SU-DHL-6 (cell line): ENCODE results near the gene VANGL1.

Experiments used
- H2AFZ ChIP-seq: fragments of 200-600 bp; sonication (generic); 2 replicates; pipeline ENCODE4 v1.6.1; 2014; ENCODE audit warnings: low read depth, mild to moderate bottlenecking, moderate library complexity, mixed read lengths, antibody characterized with exemption, low read length; ENCODE audit not compliant: severe bottlenecking
- H3F3A ChIP-seq: fragments of 200-600 bp; shearing (Covaris generic); 2 replicates; pipeline ENCODE4 v1.6.0; 2016; ENCODE audit warnings: antibody characterized with exemption, mild to moderate bottlenecking; ENCODE audit not compliant: insufficient read depth
- H3K27ac ChIP-seq: fragments of 200-600 bp; sonication (generic); 2 replicates; pipeline ENCODE4 v1.5.1; 2016; ENCODE audit warnings: low read depth, mild to moderate bottlenecking, low read length, moderate library complexity, mixed read lengths
- H3K27me3 ChIP-seq: fragments of 200-600 bp; sonication (generic), shearing (Covaris generic); 2 replicates; pipeline ENCODE4 v1.6.0; 2014; ENCODE audit warnings: mild to moderate bottlenecking, low read length
- H3K36me3 ChIP-seq: fragments of 200-600 bp; sonication (generic); 2 replicates; pipeline ENCODE4 v1.6.1; 2014; ENCODE audit warnings: mild to moderate bottlenecking, low read length, mixed read lengths
- H3K4me2 ChIP-seq: fragments of 300-600, 200-600 bp; shearing (Covaris generic), sonication (generic); 2 replicates; pipeline ENCODE4 v1.6.0; 2014; ENCODE audit warnings: low read length, low read depth, mild to moderate bottlenecking; ENCODE audit not compliant: poor library complexity, severe bottlenecking
- H3K4me3 ChIP-seq: fragments of 200-600 bp; sonication (generic); 2 replicates; pipeline ENCODE4 v1.5.1; 2014; ENCODE audit warnings: antibody characterized with exemption, low read length, mild to moderate bottlenecking, mixed read lengths; ENCODE audit not compliant: insufficient read depth, poor library complexity, severe bottlenecking
- H3K79me2 ChIP-seq: fragments of 200-600 bp; sonication (generic); 2 replicates; pipeline ENCODE4 v1.6.1; 2014; ENCODE audit warnings: mild to moderate bottlenecking, low read length, moderate library complexity; ENCODE audit not compliant: insufficient read depth
- H3K9ac ChIP-seq: fragments of 200-600 bp; sonication (generic); 2 replicates; pipeline ENCODE4 v1.7.0; 2014; ENCODE audit warnings: mild to moderate bottlenecking, low read length
- H3K9me2 ChIP-seq: fragments of 200-600 bp; sonication (generic); replicated peaks from 2 replicates; pipeline ENCODE4 v1.6.1; 2014; ENCODE audit warnings: low read length; ENCODE audit not compliant: insufficient read depth
- H3K9me3 ChIP-seq: fragments of 200-600 bp; sonication (generic); 2 replicates; pipeline ENCODE4 v1.6.1; 2014; ENCODE audit warnings: low read length, mixed read lengths; ENCODE audit not compliant: insufficient read depth
- H4K20me1 ChIP-seq: fragments of 200-600 bp; sonication (generic); 2 replicates; pipeline ENCODE4 v1.6.1; 2014; ENCODE audit warnings: low read depth, mild to moderate bottlenecking, antibody characterized with exemption, low read length, moderate library complexity, mixed read lengths
- EZH2phosphoT487 ChIP-seq: fragments of 200-600 bp; sonication (generic), shearing (Covaris generic); conservative IDR thresholded peaks from 2 replicates; pipeline ENCODE4 v1.6.1; 2018; ENCODE audit warnings: mild to moderate bottlenecking, antibody characterized with exemption, low read length, moderate library complexity, mixed read lengths
- TF ChIP-seq, protein P1 (sequence below): fragments of 200-600 bp; sonication (generic); IDR thresholded peaks from one replicate; pipeline ENCODE4 v1.5.1; 2017; ENCODE audit warnings: antibody characterized with exemption, mild to moderate bottlenecking, low read length, moderate library complexity; ENCODE audit not compliant: insufficient read depth, poor library complexity, severe bottlenecking

The VANGL1 gene

DNA sequence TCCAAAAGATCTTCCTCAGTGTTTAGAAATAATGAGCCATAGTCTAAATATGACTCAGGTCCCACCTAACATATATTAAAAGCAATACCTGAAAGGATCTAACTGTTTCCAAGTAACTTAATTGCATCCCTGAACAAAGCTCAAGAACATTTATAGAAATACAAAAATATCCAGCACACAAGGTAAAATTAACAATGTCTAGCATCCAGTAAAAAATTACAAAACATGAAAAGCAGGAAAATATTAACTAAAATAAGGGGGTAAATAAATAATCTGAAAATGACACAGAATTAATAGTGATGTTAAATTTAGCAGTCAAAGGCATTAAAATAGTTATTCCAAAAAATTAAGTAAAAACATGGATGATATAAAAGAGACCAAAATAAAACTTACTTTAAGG, 21.3 kb upstream of the VANGL1 start:
- Histone ChIP-seq H3F3A (no peaks in the 10 kb centered on the region), H3K4me2 (no peak overlapping the region), H3K9me3 (no peaks in the 10 kb centered on the region), H3K9me2 (no peaks in the 10 kb centered on the region), H3K27ac (no peak overlapping the region), H3K27me3 (no peaks in the 10 kb centered on the region), H3K4me3 (no peak overlapping the region), H4K20me1 (no peaks in the 10 kb centered on the region), H3K9ac (no peak overlapping the region), H3K36me3 (no peaks in the 10 kb centered on the region), H2AFZ (no peak overlapping the region), H3K79me2 (no peaks in the 10 kb centered on the region)
- TF ChIP-seq EZH2phosphoT487, result no peak

DNA sequence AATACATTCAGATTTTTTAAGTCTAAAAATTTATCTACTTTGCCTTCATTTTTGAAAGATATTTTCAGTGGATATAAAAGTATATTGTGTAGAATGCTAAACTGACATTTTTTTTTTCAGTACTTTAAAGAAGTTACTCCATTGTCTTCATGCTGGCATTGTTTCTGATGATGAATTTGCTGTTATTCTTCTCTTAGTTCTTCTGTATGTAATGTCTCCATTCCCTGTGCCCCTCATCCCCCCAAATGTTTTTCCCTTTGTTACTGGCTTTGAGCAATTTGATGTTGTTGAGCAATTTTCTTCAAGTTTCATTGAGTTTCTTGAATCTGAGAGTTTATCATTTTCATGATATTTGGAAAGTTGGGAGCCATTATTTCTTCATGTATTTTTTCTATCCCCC, 20.8 kb upstream of the VANGL1 start:
- Histone ChIP-seq H3K27me3 (no peaks in the 10 kb centered on the region), H3K79me2 (no peaks in the 10 kb centered on the region), H3K4me2 (no peak overlapping the region), H2AFZ (no peak overlapping the region), H3K9me2 (no peaks in the 10 kb centered on the region), H3K4me3 (no peak overlapping the region), H3K36me3 (no peaks in the 10 kb centered on the region), H3K9me3 (no peaks in the 10 kb centered on the region), H3K9ac (no peak overlapping the region), H3F3A (no peaks in the 10 kb centered on the region), H3K27ac (no peak overlapping the region), H4K20me1 (no peaks in the 10 kb centered on the region)
- TF ChIP-seq, protein P1, sequence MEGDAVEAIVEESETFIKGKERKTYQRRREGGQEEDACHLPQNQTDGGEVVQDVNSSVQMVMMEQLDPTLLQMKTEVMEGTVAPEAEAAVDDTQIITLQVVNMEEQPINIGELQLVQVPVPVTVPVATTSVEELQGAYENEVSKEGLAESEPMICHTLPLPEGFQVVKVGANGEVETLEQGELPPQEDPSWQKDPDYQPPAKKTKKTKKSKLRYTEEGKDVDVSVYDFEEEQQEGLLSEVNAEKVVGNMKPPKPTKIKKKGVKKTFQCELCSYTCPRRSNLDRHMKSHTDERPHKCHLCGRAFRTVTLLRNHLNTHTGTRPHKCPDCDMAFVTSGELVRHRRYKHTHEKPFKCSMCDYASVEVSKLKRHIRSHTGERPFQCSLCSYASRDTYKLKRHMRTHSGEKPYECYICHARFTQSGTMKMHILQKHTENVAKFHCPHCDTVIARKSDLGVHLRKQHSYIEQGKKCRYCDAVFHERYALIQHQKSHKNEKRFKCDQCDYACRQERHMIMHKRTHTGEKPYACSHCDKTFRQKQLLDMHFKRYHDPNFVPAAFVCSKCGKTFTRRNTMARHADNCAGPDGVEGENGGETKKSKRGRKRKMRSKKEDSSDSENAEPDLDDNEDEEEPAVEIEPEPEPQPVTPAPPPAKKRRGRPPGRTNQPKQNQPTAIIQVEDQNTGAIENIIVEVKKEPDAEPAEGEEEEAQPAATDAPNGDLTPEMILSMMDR, result no peak
- no peak for TF ChIP-seq EZH2phosphoT487

DNA sequence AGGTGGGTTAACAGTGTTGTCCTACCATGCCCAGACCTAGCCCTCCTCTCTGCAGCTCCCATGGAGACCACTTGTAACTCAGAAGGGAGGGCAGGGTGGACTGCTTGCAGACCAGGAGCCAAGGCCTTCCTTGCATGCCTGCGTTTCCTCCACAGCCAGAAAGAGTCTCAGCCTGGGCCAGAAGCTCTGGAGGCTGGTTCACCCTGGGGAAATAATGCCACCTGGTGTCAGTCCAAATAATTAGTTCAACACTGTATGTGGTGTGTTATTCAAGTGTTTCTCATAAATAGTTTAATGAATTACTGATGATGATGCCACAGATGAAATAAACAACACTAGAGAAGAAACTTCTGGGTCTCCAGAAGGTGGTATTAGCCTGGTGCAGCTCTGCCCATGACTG, 16.9 kb upstream of the VANGL1 start:
- no peaks in the 10 kb centered on the region for H3K79me2 ChIP-seq
- no peak overlapping the region for H3K27ac ChIP-seq
- H3K36me3 ChIP-seq, result no peaks in the 10 kb centered on the region
- H2AFZ ChIP-seq, result no peak overlapping the region
- H3K9me3 ChIP-seq, result no peaks in the 10 kb centered on the region
- H3K4me3 ChIP-seq, result no peak overlapping the region
- no peaks in the 10 kb centered on the region for H3K27me3 ChIP-seq
- TF ChIP-seq, protein P1, result no peak
- no peak for TF ChIP-seq EZH2phosphoT487
- no peaks in the 10 kb centered on the region for H4K20me1 ChIP-seq
- H3K9me2 ChIP-seq, result no peaks in the 10 kb centered on the region
- H3K9ac ChIP-seq, result no peak overlapping the region
- no peak overlapping the region for H3K4me2 ChIP-seq
- no peaks in the 10 kb centered on the region for H3F3A ChIP-seq

DNA sequence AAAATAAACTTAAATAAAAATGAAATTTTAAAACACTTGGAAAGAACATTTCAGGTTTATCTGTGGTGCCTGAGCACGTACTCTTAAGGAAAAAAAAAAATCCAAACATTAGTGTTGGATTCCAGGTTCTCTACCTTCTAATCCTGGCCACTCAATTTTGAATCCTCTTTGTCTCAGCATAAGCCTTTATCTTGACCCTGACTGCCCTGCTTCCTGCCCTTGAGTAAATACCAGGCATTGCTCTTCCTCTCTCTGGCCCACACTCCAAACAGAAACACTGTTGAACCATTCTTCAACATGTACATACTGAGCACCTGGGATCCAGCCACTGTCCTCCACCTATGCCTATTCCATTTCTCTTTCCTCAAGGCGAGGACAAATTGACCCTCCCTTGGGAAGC, 11.4 kb upstream of the VANGL1 start:
- no peaks in the 10 kb centered on the region for H3K9me2 ChIP-seq
- no peak for TF ChIP-seq EZH2phosphoT487
- TF ChIP-seq, protein P1, result no peak
- no peaks in the 10 kb centered on the region for H3F3A ChIP-seq
- H3K36me3 ChIP-seq, result no peaks in the 10 kb centered on the region
- H3K9me3 ChIP-seq, result no peaks in the 10 kb centered on the region
- H2AFZ ChIP-seq, result no peak overlapping the region
- H3K27me3 ChIP-seq, result no peaks in the 10 kb centered on the region
- H3K4me2 ChIP-seq, result no peak overlapping the region
- H3K79me2 ChIP-seq, result no peaks in the 10 kb centered on the region
- H3K4me3 ChIP-seq, result no peak overlapping the region
- H3K27ac ChIP-seq, result no peak overlapping the region
- H4K20me1 ChIP-seq, result no peaks in the 10 kb centered on the region
- H3K9ac ChIP-seq, result no peak overlapping the region
